Lung microvascular endothelial cell (primary cell): Measurements from ENCODE around the gene TMEM87B. TPM values are rescaled to one million over a fixed set of nuclear protein-coding genes. Genes with fewer than 3 reads are reported as not detected.

Experiments
- DNase-seq, 2 donors: peaks; one replicate each; pipeline versions ENCODE4 v3.0.0 to v3.0.0-alpha.2; 2010; ENCODE audit warnings: low read depth in 2 of 2
- total RNA-seq: library from RNA; depleted of rRNA; stranded (reverse); fragments of >200 nt; gene quantifications from 2 replicates; pipeline ENCODE4 v1.2.1, GENCODE V29; 2014

The TMEM87B gene
- total RNA-seq, 1 donor from 2014 or later = 32.3 TPM

- no peak for DNase-seq
Observed at GRCh38 chr2:112166806-112167499, 111.9 kb downstream of the TMEM87B start.

GRCh38 chr2:112168422-112169124 lies 113.5 kb downstream of the TMEM87B start:
- no peak for DNase-seq

Other genes with a start within 250 kb of the TMEM87B start
- 39.4 and 39.9 TPM in 2 replicates for gene ANAPC1, start 171.1 kb upstream of the TMEM87B start, total RNA-seq
- 13.9 and 21.6 TPM in 2 replicates for gene MERTK, start 156.7 kb upstream of the TMEM87B start, total RNA-seq
- gene FBLN7, start 83.1 kb downstream of the TMEM87B start, total RNA-seq = 0.87 and 2.2 TPM in 2 replicates
- 2.4 and 4.2 TPM in 2 replicates for gene ZC3H8, start 199.8 kb downstream of the TMEM87B start, total RNA-seq
- gene ZC3H6, start 220.3 kb downstream of the TMEM87B start, total RNA-seq = 1.2 and 1.5 TPM in 2 replicates